Heart left ventricle (tissue), 16 donors: Measurements from ENCODE around the gene BPHL. TPM values are rescaled to one million over a fixed set of nuclear protein-coding genes. Genes with fewer than 3 reads are reported as not detected.
"Not testable (repeated sequence)": the region's sequence is repeated elsewhere in the genome, so short reads cannot be mapped to it uniquely, and the experiment has no call there.

Source experiments
- ATAC-seq, 4 donors: fragments of 200-7000 bp; cut with Tn5 transposase; one replicate each; pipeline ENCODE4 v1.9.1; 2020 to 2022; ENCODE audit warnings: moderate library complexity in 4 of 4, mild to moderate bottlenecking in 3 of 4, moderate number of reproducible peaks in 1 of 4
- DNase-seq, 5 donors: peaks; one replicate each; pipeline ENCODE4 v3.0.0-alpha.2; 2020
- H3K27ac ChIP-seq, 12 donors: fragments of 200-600 bp; sonication (generic) in 4 of 12; one replicate each; pipeline versions ENCODE4 v1.5.0 to v1.8.0; 2016 to 2022; ENCODE audit warnings: mild to moderate bottlenecking in 2 of 12
- H3K27me3 ChIP-seq, 9 donors: fragments of 200-600 bp; sonication (generic) in 2 of 9; one replicate each; pipeline versions ENCODE4 v1.5.1 to v1.8.0; 2016 to 2022; ENCODE audit warnings: mild to moderate bottlenecking in 3 of 9
- H3K36me3 ChIP-seq, 9 donors: fragments of 200-600 bp; sonication (generic) in 2 of 9; one replicate each; pipeline versions ENCODE4 v1.5.0 to v1.8.0; 2018 to 2022; ENCODE audit warnings: mild to moderate bottlenecking in 2 of 9
- H3K4me1 ChIP-seq, 12 donors: fragments of 200-600 bp; sonication (generic) in 4 of 12; one replicate each; pipeline versions ENCODE4 v1.5.0 to v1.8.0; 2016 to 2022; ENCODE audit warnings: mild to moderate bottlenecking in 3 of 12
- H3K4me3 ChIP-seq, 12 donors: fragments of 200-600 bp; sonication (generic) in 4 of 12; one replicate each; pipeline versions ENCODE4 v1.5.0 to v1.8.0; 2017 to 2022; ENCODE audit warnings: mild to moderate bottlenecking in 9 of 12, moderate library complexity in 4 of 12
- H3K9me3 ChIP-seq, 12 donors: fragments of 200-600 bp; sonication (generic) in 4 of 12; one replicate each; pipeline versions ENCODE4 v1.5.0 to v1.8.0; 2016 to 2022; ENCODE audit warnings: mild to moderate bottlenecking in 1 of 12
- CTCF ChIP-seq, 12 donors: fragments of 200-600 bp; sonication (generic) in 4 of 12; IDR thresholded peaks; one replicate each; pipeline versions ENCODE4 v1.5.0 to v1.8.0; 2018 to 2022; ENCODE audit warnings: antibody characterized with exemption in 12 of 12, mild to moderate bottlenecking in 5 of 12
- POLR2A ChIP-seq, 2 donors: fragments of 450-650 bp; IDR thresholded peaks; one replicate each; pipeline ENCODE4 v1.6.1; 2017; ENCODE audit warnings: antibody characterized with exemption in 2 of 2, mild to moderate bottlenecking in 2 of 2, moderate library complexity in 2 of 2
- WGBS, 4 donors: extraction: QIAGEN DNeasy Blood & Tissue Kit in 2 of 4; methylation state at CpG; one replicate each; pipeline versions ENCODE4 v1.1.5 to v1.1.7; 2013 to 2018; 5-methylcytosine and 5-hydroxymethylcytosine counted together
- intact Hi-C, 10 donors: fragments of 100-400 bp; cut with DNase I; formaldehyde crosslinking; loops; one replicate each; pipeline versions ENCODE4 v1.11.1 to v1.14.2; 2022
- polyA plus RNA-seq, 2 donors: library from polyadenylated mRNA; stranded (reverse); fragments of 200-250 nt; gene quantifications; one replicate each; pipeline ENCODE4 v1.2.3, GENCODE V29; 2013
- total RNA-seq, 9 donors: library from RNA; depleted of rRNA in 2 of 9; stranded (reverse); fragments of >200 nt in 2 of 9; fragmentation: NEBNext Ultra II Directional in 3 of 9; extraction: Animal tissue kit (Norgen Biotek cat#: 25700) in 3 of 9; gene quantifications; one replicate each; pipeline versions ENCODE4 v1.1.0 to v1.2.4, GENCODE V29; 2016 to 2023
- donor health status: ischemic (EF 13 %, LVEDD 7.1; RV severe dilation, severe dysfunction).
- donor health status: healthy with polysubstance abuse.
- donor health status: DM: no; HTN: yes; CAD: no.
- donor health status: DM: no; HTN: no; CAD: no.
- donor health status: ischemic (EF 25% LVEDD 6.9; RV normal size, moderate dysfunction).
- donor health status: ischemic (EF 25% LVEDD 5.7; RV mildly dilated, moderate dysfunction).
- donor health status: healthy.
- donor health status: DM: yes; HTN: yes; CAD: no.
- donor health status: ischemic (EF 35%, LVEDD 5.7; RV mildly dilated, moderate dysfunction).
- donor health status: nonischemic (EF 11% LVEDD 7.7; RV severe dilation, severe dysfunction).
- donor health status: DM: yes; HTN: yes; CAD: no.
- donor health status: PGD.
- donor health status: ischemic (EF 29% LVEDD 5.4; RV normal size, mild dysfunction).
- donor health status: nonischemic (EF 23%, LVEDD 6.1; RV moderate dilation, normal function).

Gene BPHL
- total and polyA plus RNA-seq, 11 donors: 4.8 to 38.2 (median 13.5) TPM

GRCh38 chr6:3147914-3148757 is 29.6 kb downstream of the BPHL start:
- H3K27me3 ChIP-seq: no peaks in the 10 kb centered on the region
- no peaks in the 10 kb centered on the region for H3K4me1 ChIP-seq
- peaks cover 0 to 52% (median 24%) of the 10 kb centered on the region in 9 donors for H3K36me3 ChIP-seq
- ATAC-seq: no peak
- DNase-seq: no peak
- intact Hi-C loops: no loop called here
- peaks cover 0 to 3% (median 0%) of the 10 kb centered on the region in 12 donors for H3K9me3 ChIP-seq
- TF ChIP-seq POLR2A (IDR thresholded peaks at IDR 0.05) (no peak), CTCF (IDR thresholded peaks at IDR 0.05) (no peak)
- 93 to 96% (median 94%) methylated on average over 6 of the region's 6 CpGs for WGBS, 4 donors
- H3K4me3 ChIP-seq: no peak overlapping the region
- H3K27ac ChIP-seq: no peak overlapping the region

DNA sequence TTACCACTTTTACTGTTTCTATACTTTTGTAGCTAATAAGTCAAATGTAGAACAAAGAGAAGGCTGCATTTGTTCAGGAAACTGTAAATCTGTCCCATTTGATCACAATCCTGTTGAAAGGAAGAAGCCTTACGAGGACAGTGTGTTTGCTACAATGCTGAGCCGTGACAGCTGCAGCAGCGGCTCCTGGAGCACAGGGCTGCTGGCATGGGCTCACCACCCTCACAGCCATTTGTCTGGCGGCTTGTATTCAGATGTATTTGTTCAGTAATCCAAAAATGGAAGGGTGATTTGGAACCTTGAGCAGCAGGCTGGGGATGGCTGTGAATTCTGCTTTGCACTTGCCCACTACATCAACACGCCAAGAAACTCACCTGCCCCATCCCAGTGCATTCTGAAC is 33.2 kb downstream of the BPHL start:
- no peak overlapping the region for H3K4me3 ChIP-seq
- H3K9me3 ChIP-seq: peaks cover 0 to 3% (median 0%) of the 10 kb centered on the region in 12 donors
- H3K36me3 ChIP-seq: peaks cover 0 to 62% (median 24%) of the 10 kb centered on the region in 9 donors
- WGBS, 4 donors: 68 to 76% (median 72%) methylated on average over 5 of the region's 5 CpGs
- ATAC-seq (no peak), DNase-seq (no peak)
- H3K4me1 ChIP-seq: peaks cover 0 to 8% (median 0%) of the 10 kb centered on the region in 12 donors
- H3K27me3 ChIP-seq: no peaks in the 10 kb centered on the region
- intact Hi-C loops: no loop called here
- no peak for TF ChIP-seq CTCF (IDR thresholded peaks at IDR 0.05)
- no peak for TF ChIP-seq POLR2A (IDR thresholded peaks at IDR 0.05)
- H3K27ac ChIP-seq: no peak overlapping the region

- intact Hi-C loops: no loop called here
- WGBS, 4 donors: 91% methylated on average over 3 of the region's 3 CpGs
- Histone ChIP-seq H3K36me3 (peaks cover 0 to 53% (median 23%) of the 10 kb centered on the region in 9 donors), H3K4me1 (peaks cover 0 to 17% (median 0%) of the 10 kb centered on the region in 12 donors), H3K9me3 (peaks cover 0 to 2% (median 0%) of the 10 kb centered on the region in 12 donors), H3K27me3 (no peaks in the 10 kb centered on the region), H3K4me3 (no peak overlapping the region), H3K27ac (no peak overlapping the region)
- ATAC-seq: no peak
- DNase-seq: no peak
- TF ChIP-seq POLR2A (IDR thresholded peaks at IDR 0.05) (no peak), CTCF (IDR thresholded peaks at IDR 0.05) (no peak)
Measured at GRCh38 chr6:3152689-3153088, 34.2 kb downstream of the BPHL start.

GRCh38 chr6:3155416-3155815 is 36.9 kb downstream of the BPHL start:
- DNase-seq, H3K9me3 ChIP-seq, H3K4me3 ChIP-seq, H3K27me3 ChIP-seq: not testable (repeated sequence)
- intact Hi-C loops: loop anchor here in 6 of 10 donors (5.0 kb wide), 3 partner anchors 33 to 97 kb away; no protein-coding TSS in a partner anchor
- peak in 1 of 4 donors; percentile 23 for ATAC-seq
- H3K4me1 ChIP-seq: peaks cover 0 to 21% (median 0%) of the 10 kb centered on the region in 12 donors
- peak overlapping the region in 1 of 12 donors; percentile 26 for H3K27ac ChIP-seq
- 46 to 68% (median 52%) methylated on average over 3 to 6 of the region's 6 CpGs for WGBS, 4 donors
- peaks cover 0 to 28% (median 23%) of the 10 kb centered on the region in 9 donors for H3K36me3 ChIP-seq

- DNase-seq (peak in 1 of 5 donors; percentile 25), ATAC-seq (peak in 2 of 4 donors; percentile 5 to 6)
- not testable (repeated sequence) for H3K9me3 ChIP-seq, H3K27me3 ChIP-seq
- H3K27ac ChIP-seq: peak overlapping the region; percentile 93 to 99 (median 98)
- WGBS, 4 donors: 7 to 15% (median 10%) methylated on average over 24 to 29 of the region's 32 CpGs
- H3K4me3 ChIP-seq: peak overlapping the region; percentile 74 to 99 (median 86)
- intact Hi-C loops: loop anchor here in 7 of 10 donors (1.0 to 5.0 kb wide), 6 partner anchors 22 to 96 kb away; no protein-coding TSS in a partner anchor
- peaks cover 0 to 21% (median 0%) of the 10 kb centered on the region in 12 donors for H3K4me1 ChIP-seq
- H3K36me3 ChIP-seq: peaks cover 0 to 28% (median 23%) of the 10 kb centered on the region in 9 donors
Measured at GRCh38 chr6:3156184-3157130, 37.9 kb downstream of the BPHL start.
